ENCODE results near the gene SLIT1. TPM values are rescaled to one million over a fixed set of nuclear protein-coding genes. Genes with fewer than 3 reads are reported as not detected.

Gene SLIT1
- polyA plus RNA-seq, 1 donor (not counting 4 experiments of a cell fraction or from before 2014, with no cell fraction given), result 0.01 TPM

DNA sequence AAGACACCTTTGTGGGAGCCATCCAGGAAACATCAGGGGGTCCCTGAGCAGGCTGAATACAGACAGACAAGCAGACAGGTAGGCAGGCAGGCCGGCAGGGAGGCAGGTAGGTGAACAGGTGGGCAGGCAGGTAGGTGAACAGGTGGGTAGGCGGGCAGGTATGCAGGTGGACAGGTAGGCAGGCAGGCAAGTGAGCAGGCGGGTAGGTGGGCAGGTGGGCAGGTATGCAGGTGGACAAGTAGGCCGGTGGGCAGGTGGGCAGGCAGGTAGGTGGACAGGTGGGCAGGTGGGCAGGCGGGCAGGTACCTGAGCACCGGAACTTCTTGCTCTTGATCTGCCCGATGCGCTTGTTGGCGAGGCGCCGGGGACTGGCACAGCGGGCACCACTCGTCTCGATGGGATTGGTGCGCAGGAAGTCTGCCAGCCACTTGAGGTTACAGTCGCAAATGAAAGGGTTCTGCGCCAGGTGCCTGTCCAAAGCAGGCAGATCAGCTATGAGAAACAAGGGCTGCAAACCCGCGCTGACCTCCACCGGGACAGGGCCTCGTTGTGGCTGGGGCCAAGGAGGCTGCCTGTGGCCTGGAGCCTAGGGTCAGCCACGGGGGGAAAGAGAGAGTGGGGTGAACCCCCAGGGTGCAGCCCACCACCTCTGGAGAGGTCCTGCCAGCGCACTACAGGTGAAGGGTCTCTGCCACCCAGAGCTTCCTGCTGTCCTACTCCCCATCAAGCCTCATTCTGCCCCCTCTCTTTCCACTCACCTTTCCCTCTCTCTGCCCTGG is 136.9 kb downstream of the SLIT1 start:
- Histone ChIP-seq H2AFZ (ENCODE audit: control insufficient read depth, low read length) (no peak overlapping the region), H3K4me2 (ENCODE audit: control insufficient read depth, extremely low read depth, insufficient read depth, low read depth, low read length) (no peak overlapping the region), H3K9me1 (ENCODE audit: control insufficient read depth, extremely low read depth, insufficient read depth, low read length) (no peaks in the 10 kb centered on the region), H3K4me1 (ENCODE audit: control insufficient read depth, extremely low read depth, insufficient read depth, low read length) (no peaks in the 10 kb centered on the region), H3K9ac (ENCODE audit: control insufficient read depth, extremely low read depth, insufficient read depth, low read length) (no peak overlapping the region), H3K27me3 (ENCODE audit: control insufficient read depth, extremely low read depth, insufficient read depth, low read length) (peaks cover under 1% of the 10 kb centered on the region), H3K36me3 (ENCODE audit: control insufficient read depth in 2 of 2, extremely low read depth in 1 of 2, insufficient read depth in 2 of 2, low read length in 2 of 2) (no peaks in the 10 kb centered on the region), H4K20me1 (ENCODE audit: control insufficient read depth, extremely low read depth, insufficient read depth, low read length) (no peaks in the 10 kb centered on the region), H3K9me3 (ENCODE audit: control insufficient read depth, low read depth, low read length) (no peaks in the 10 kb centered on the region), H3K27ac (ENCODE audit: control insufficient read depth, insufficient read depth, low read length) (no peak overlapping the region), H3K4me3 (ENCODE audit: control insufficient read depth in 2 of 3, extremely low read depth in 1 of 3, insufficient read depth in 2 of 3, low read depth in 1 of 3, low read length in 3 of 3) (no peak overlapping the region), H3K79me2 (ENCODE audit: control insufficient read depth, insufficient read depth, low read length) (no peaks in the 10 kb centered on the region)
- FAIRE-seq (no peak), DNase-seq (ENCODE audit: low read depth, low spot score) (no peak)
- TF ChIP-seq, protein P1, sequence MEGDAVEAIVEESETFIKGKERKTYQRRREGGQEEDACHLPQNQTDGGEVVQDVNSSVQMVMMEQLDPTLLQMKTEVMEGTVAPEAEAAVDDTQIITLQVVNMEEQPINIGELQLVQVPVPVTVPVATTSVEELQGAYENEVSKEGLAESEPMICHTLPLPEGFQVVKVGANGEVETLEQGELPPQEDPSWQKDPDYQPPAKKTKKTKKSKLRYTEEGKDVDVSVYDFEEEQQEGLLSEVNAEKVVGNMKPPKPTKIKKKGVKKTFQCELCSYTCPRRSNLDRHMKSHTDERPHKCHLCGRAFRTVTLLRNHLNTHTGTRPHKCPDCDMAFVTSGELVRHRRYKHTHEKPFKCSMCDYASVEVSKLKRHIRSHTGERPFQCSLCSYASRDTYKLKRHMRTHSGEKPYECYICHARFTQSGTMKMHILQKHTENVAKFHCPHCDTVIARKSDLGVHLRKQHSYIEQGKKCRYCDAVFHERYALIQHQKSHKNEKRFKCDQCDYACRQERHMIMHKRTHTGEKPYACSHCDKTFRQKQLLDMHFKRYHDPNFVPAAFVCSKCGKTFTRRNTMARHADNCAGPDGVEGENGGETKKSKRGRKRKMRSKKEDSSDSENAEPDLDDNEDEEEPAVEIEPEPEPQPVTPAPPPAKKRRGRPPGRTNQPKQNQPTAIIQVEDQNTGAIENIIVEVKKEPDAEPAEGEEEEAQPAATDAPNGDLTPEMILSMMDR (optimal IDR thresholded peaks at IDR 0.05 in 1 of 3, IDR thresholded peaks at IDR 0.05 in 1 of 3, conservative IDR thresholded peaks at IDR 0.05 in 1 of 3; ENCODE audit: extremely low read depth in 1 of 3, insufficient read depth in 2 of 3, low read length in 3 of 3), result no peak
- TF ChIP-seq EZH2 (IDR thresholded peaks at IDR 0.05; ENCODE audit: low read length), result no peak
- dilution Hi-C loops (cut with MboI; ENCODE audit: extremely low pct_ligation_motif_present, low sequenced_read_pairs), result no loop called here

DNA sequence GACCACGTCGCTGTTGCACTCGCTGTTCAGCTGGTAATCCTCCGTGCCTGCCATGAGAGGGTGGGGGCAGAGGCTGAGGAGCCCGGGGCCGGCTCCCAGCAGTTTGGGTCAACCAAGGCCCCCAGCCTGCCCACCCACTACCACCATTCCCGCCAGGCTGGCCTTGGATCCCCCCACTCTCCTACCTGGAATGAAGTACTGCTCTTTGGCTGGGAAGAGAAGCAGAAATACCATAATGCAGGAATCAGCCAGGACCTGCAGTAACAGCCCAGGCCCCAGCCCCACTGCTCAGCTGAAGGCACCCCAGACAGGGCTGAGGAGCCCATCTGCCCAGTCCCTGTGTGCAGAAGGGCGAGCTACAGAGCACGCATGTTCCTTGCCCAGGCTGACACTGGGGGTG is 138.0 kb downstream of the SLIT1 start:
- Histone ChIP-seq H3K4me3 (ENCODE audit: control insufficient read depth in 2 of 3, extremely low read depth in 1 of 3, insufficient read depth in 2 of 3, low read depth in 1 of 3, low read length in 3 of 3) (no peak overlapping the region), H3K27me3 (ENCODE audit: control insufficient read depth, extremely low read depth, insufficient read depth, low read length) (no peaks in the 10 kb centered on the region), H3K9me1 (ENCODE audit: control insufficient read depth, extremely low read depth, insufficient read depth, low read length) (no peaks in the 10 kb centered on the region), H3K36me3 (ENCODE audit: control insufficient read depth in 2 of 2, extremely low read depth in 1 of 2, insufficient read depth in 2 of 2, low read length in 2 of 2) (no peaks in the 10 kb centered on the region), H3K4me1 (ENCODE audit: control insufficient read depth, extremely low read depth, insufficient read depth, low read length) (no peaks in the 10 kb centered on the region), H3K27ac (ENCODE audit: control insufficient read depth, insufficient read depth, low read length) (no peak overlapping the region), H3K9ac (ENCODE audit: control insufficient read depth, extremely low read depth, insufficient read depth, low read length) (no peak overlapping the region), H2AFZ (ENCODE audit: control insufficient read depth, low read length) (no peak overlapping the region), H3K4me2 (ENCODE audit: control insufficient read depth, extremely low read depth, insufficient read depth, low read depth, low read length) (no peak overlapping the region), H3K79me2 (ENCODE audit: control insufficient read depth, insufficient read depth, low read length) (no peaks in the 10 kb centered on the region), H4K20me1 (ENCODE audit: control insufficient read depth, extremely low read depth, insufficient read depth, low read length) (no peaks in the 10 kb centered on the region), H3K9me3 (ENCODE audit: control insufficient read depth, low read depth, low read length) (no peaks in the 10 kb centered on the region)
- TF ChIP-seq, protein P1 (optimal IDR thresholded peaks at IDR 0.05 in 1 of 3, IDR thresholded peaks at IDR 0.05 in 1 of 3, conservative IDR thresholded peaks at IDR 0.05 in 1 of 3; ENCODE audit: extremely low read depth in 1 of 3, insufficient read depth in 2 of 3, low read length in 3 of 3), result no peak
- no peak for TF ChIP-seq EZH2 (IDR thresholded peaks at IDR 0.05; ENCODE audit: low read length)
- no peak for FAIRE-seq
- dilution Hi-C loops (cut with MboI; ENCODE audit: extremely low pct_ligation_motif_present, low sequenced_read_pairs), result no loop called here
- DNase-seq (ENCODE audit: low read depth, low spot score), result no peak

Measured in keratinocyte (primary cell).